Vagina (tissue), 2 donors: ENCODE results near the gene SWI5. TPM values are rescaled to one million over a fixed set of nuclear protein-coding genes. Genes with fewer than 3 reads are reported as not detected.

Source experiments
- DNase-seq, 2 donors: peaks; one replicate each; pipeline ENCODE4 v3.0.0-alpha.2; 2017; ENCODE audit errors: extremely low spot score in 2 of 2
- H3K27ac ChIP-seq: fragments of 200-600 bp; sonication (generic); one replicate; pipeline ENCODE4 v1.5.1; 2019
- H3K27me3 ChIP-seq: fragments of 200-600 bp; sonication (generic); one replicate; pipeline ENCODE4 v1.5.1; 2019
- H3K36me3 ChIP-seq, 2 donors: fragments of 200-600 bp; sonication (generic); one replicate each; pipeline ENCODE4 v1.5.1; 2017 to 2019
- H3K4me1 ChIP-seq: fragments of 200-600 bp; sonication (generic); one replicate; pipeline ENCODE4 v1.5.1; 2019
- H3K4me3 ChIP-seq, 2 donors: fragments of 200-600 bp; sonication (generic); 1 replicate in 1 of 2; 2 replicates in 1 of 2; pipeline ENCODE4 v1.5.1; 2016 to 2019
- H3K9me3 ChIP-seq: fragments of 200-600 bp; sonication (generic); one replicate; pipeline ENCODE4 v1.5.1; 2019
- CTCF ChIP-seq, 3 experiments: fragments of 450-650 bp in 2 of 3; fragments of 200-600 bp in 1 of 3; sonication (generic) in 1 of 3; IDR thresholded peaks; one replicate each; pipeline ENCODE4 v1.5.1; 2017 to 2019; ENCODE audit warnings: antibody characterized with exemption in 3 of 3, mild to moderate bottlenecking in 2 of 3, moderate library complexity in 2 of 3
- POLR2A ChIP-seq, 2 donors: fragments of 450-650 bp; IDR thresholded peaks; one replicate each; pipeline ENCODE4 v1.6.1; 2017; ENCODE audit warnings: antibody characterized with exemption in 2 of 2, mild to moderate bottlenecking in 2 of 2, moderate library complexity in 2 of 2
- POLR2AphosphoS5 ChIP-seq, 2 donors: sonication (generic); formaldehyde crosslinking; IDR thresholded peaks; one replicate each; pipeline ENCODE4 v1.9.0; 2017; ENCODE audit warnings: antibody characterized with exemption in 2 of 2, mild to moderate bottlenecking in 2 of 2, low read depth in 1 of 2; ENCODE audit not compliant: insufficient read depth in 1 of 2
- intact Hi-C: fragments of 100-400 bp; cut with DNase I; formaldehyde crosslinking; loops from one replicate; pipeline ENCODE4 v1.15.1; 2023
- total RNA-seq: library from RNA; depleted of rRNA; stranded (reverse); fragments of >200 nt; gene quantifications from one replicate; pipeline ENCODE4 v1.2.3, GENCODE V29; 2016

SWI5 gene
- total RNA-seq, 1 donor from 2014 or later: 42.7 TPM

- H3K27ac ChIP-seq: no peak overlapping the region
- no peaks in the 10 kb centered on the region for H3K9me3 ChIP-seq
- H3K36me3 ChIP-seq: peaks cover 0 to 38% of the 10 kb centered on the region in 2 donors
- DNase-seq: no peak
- no peak overlapping the region for H3K4me3 ChIP-seq
- peaks cover 9% of the 10 kb centered on the region for H3K4me1 ChIP-seq
- intact Hi-C loops: no loop called here
- H3K27me3 ChIP-seq: no peaks in the 10 kb centered on the region
- TF ChIP-seq CTCF (IDR thresholded peaks at IDR 0.05) (peak; percentile 43 to 72 (median 62)), POLR2A (IDR thresholded peaks at IDR 0.05) (no peak), POLR2AphosphoS5 (IDR thresholded peaks at IDR 0.05; ENCODE audit: insufficient read depth in 1 of 2, low read depth in 1 of 2) (no peak)
Observed at GRCh38 chr9:128254855-128255759, 21.0 kb upstream of the SWI5 start.

GRCh38 chr9:128257086-128257825, 18.8 kb upstream of the SWI5 start:
- no peak for DNase-seq
- no peak overlapping the region for H3K4me3 ChIP-seq

GRCh38 chr9:128257907-128258306, 18.2 kb upstream of the SWI5 start:
- Histone ChIP-seq H3K36me3 (peaks cover 0 to 65% of the 10 kb centered on the region in 2 donors), H3K9me3 (no peaks in the 10 kb centered on the region), H3K4me3 (no peak overlapping the region), H3K4me1 (no peaks in the 10 kb centered on the region), H3K27ac (no peak overlapping the region), H3K27me3 (no peaks in the 10 kb centered on the region)
- TF ChIP-seq CTCF (IDR thresholded peaks at IDR 0.05) (no peak), POLR2A (IDR thresholded peaks at IDR 0.05) (no peak), POLR2AphosphoS5 (IDR thresholded peaks at IDR 0.05; ENCODE audit: insufficient read depth in 1 of 2, low read depth in 1 of 2) (no peak)
- no peak for DNase-seq
- intact Hi-C loops: no loop called here

More at GRCh38 chr9:128257086-128257825, 18.8 kb upstream of the SWI5 start:
- no peak overlapping the region for H3K27ac ChIP-seq
- H3K4me1 ChIP-seq: no peaks in the 10 kb centered on the region
- TF ChIP-seq POLR2AphosphoS5 (IDR thresholded peaks at IDR 0.05; ENCODE audit: insufficient read depth in 1 of 2, low read depth in 1 of 2) (no peak), CTCF (IDR thresholded peaks at IDR 0.05) (no peak), POLR2A (IDR thresholded peaks at IDR 0.05) (no peak)
- intact Hi-C loops: no loop called here
- no peaks in the 10 kb centered on the region for H3K9me3 ChIP-seq
- peaks cover 0 to 59% of the 10 kb centered on the region in 2 donors for H3K36me3 ChIP-seq
- no peaks in the 10 kb centered on the region for H3K27me3 ChIP-seq

- intact Hi-C loops: no loop called here
- Histone ChIP-seq H3K36me3 (peaks cover 0 to 69% of the 10 kb centered on the region in 2 donors), H3K4me1 (no peaks in the 10 kb centered on the region), H3K27ac (no peak overlapping the region), H3K4me3 (no peak overlapping the region), H3K27me3 (no peaks in the 10 kb centered on the region), H3K9me3 (no peaks in the 10 kb centered on the region)
- no peak for DNase-seq
- TF ChIP-seq CTCF (IDR thresholded peaks at IDR 0.05): no peak
- TF ChIP-seq POLR2AphosphoS5 (IDR thresholded peaks at IDR 0.05; ENCODE audit: insufficient read depth in 1 of 2, low read depth in 1 of 2): no peak
- no peak for TF ChIP-seq POLR2A (IDR thresholded peaks at IDR 0.05)
Observed at GRCh38 chr9:128258326-128258725, 17.8 kb upstream of the SWI5 start.
